Hepatocyte (in vitro differentiated cells): ENCODE results near the gene MCF2L.

ENCODE experiments used
- CTCF ChIP-seq: fragments of 200-600 bp; sonication (generic); IDR thresholded peaks from 2 replicates; pipeline ENCODE4 v1.5.1; 2016; ENCODE audit warnings: antibody characterized with exemption, mild to moderate bottlenecking; ENCODE audit not compliant: poor library complexity
- EZH2 ChIP-seq: fragments of 200-600 bp; sonication (generic); IDR thresholded peaks from 2 replicates; pipeline ENCODE4 v1.6.1; 2016; ENCODE audit warnings: antibody characterized with exemption, mild to moderate bottlenecking, borderline replicate concordance

DNA sequence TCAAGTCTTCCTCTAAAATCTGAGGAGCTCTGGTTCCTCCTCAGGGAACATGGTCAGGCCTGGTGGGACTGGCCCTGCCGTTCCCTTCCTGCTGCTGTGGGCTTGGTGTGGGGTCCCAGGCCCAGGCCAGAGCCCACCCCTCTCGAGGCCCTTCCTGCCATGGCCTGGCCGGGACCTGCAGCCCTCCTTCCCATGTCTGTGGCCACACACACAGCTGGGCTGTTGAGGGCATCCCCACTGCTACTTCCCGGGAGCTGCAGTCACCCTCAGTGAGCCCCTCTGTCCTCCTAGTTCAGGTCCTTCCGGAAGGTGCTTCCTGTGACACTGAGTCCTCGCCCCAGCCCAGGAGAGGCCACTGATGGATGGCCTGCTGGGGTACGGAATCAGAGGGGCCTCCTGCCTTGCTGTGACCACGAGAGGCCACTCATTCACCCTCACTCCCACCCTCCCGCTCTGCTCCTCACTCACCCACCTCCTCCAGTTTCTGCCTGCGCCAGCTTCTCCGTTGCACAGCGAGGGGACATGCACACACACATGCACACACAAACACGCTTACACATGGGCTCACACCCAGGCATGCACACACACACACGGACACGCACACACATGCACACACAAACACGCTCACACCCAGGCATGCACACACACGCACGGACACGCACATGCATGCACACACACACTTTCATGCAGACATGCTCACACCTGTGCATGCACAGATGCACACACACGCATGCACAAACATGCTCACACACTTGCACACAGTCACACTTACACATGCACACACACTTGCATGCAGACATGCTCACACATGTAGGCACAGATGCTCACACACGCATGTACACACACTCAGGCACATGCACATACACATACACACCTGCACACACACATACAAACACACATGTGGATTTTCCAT, 7.3 kb upstream of the MCF2L start:
- TF ChIP-seq CTCF (no peak), EZH2 (no peak)
